ENCODE measurements around the gene NALF2. TPM values are rescaled to one million over a fixed set of nuclear protein-coding genes. Genes with fewer than 3 reads are reported as not detected.

The NALF2 gene
- total RNA-seq, 1 experiment from 2014 or later: 9.7 TPM

GRCh38 chrX:69539437-69539836 lies 35.3 kb downstream of the NALF2 start:
- H3K23me2 ChIP-seq (ENCODE audit: insufficient read length, low read depth, low read length, poor library complexity, severe bottlenecking): no peaks in the 10 kb centered on the region
- Mint-ChIP-seq H3K9me3 (peaks cover 68 to 73% of the 10 kb centered on the region in 2 experiments), H3K4me3 (no peak overlapping the region), H3K4me1 (peaks cover 10 to 11% of the 10 kb centered on the region in 2 experiments), H3K27me3 (ENCODE audit: low read depth) (peaks cover 4% of the 10 kb centered on the region), H3K36me3 (ENCODE audit: insufficient read depth in 1 of 3, low read depth in 3 of 3) (peaks cover 3 to 7% (median 4%) of the 10 kb centered on the region in 3 experiments; a peak in 6 of 7 replicates), H3K27ac (no peak overlapping the region)
- no peak overlapping the region for H2BK120ac ChIP-seq (ENCODE audit: low read depth, low read length, poor library complexity, severe bottlenecking)
- no peaks in the 10 kb centered on the region for H3K79me2 ChIP-seq (ENCODE audit: insufficient read depth, low read length)
- no peaks in the 10 kb centered on the region for H3K27me3 ChIP-seq (ENCODE audit: insufficient read depth, low read length)
- H2AK5ac ChIP-seq (ENCODE audit: insufficient read length, low read length): no peak overlapping the region
- no CpG with 5 or more reads among the region's 4 CpGs for WGBS (ENCODE audit: extremely low coverage, insufficient read length, low lambda C conversion rate)
- no peak overlapping the region for H3K9ac ChIP-seq (ENCODE audit: extremely low read depth, insufficient read length, low read length)
- no peak overlapping the region for H3K27ac ChIP-seq (ENCODE audit: insufficient read length, low read depth, low read length)
- no peak overlapping the region for H3T11ph ChIP-seq (ENCODE audit: low read length)
- H3K18ac ChIP-seq (ENCODE audit: insufficient read length, low read depth, low read length): no peak overlapping the region
- H3K9me3 ChIP-seq (ENCODE audit: control insufficient read depth, low read depth, low read length): peaks cover 53% of the 10 kb centered on the region
- H4K91ac ChIP-seq (ENCODE audit: insufficient read length, low read depth, low read length): no peak overlapping the region
- H3K79me1 ChIP-seq (ENCODE audit: insufficient read depth, low read depth, low read length, poor library complexity, severe bottlenecking): no peaks in the 10 kb centered on the region
- DNase-seq: no peak
- no peak overlapping the region for H3K4me2 ChIP-seq (ENCODE audit: insufficient read depth, insufficient read length, low read length)
- no peak overlapping the region for H2BK20ac ChIP-seq (ENCODE audit: low read depth, low read length, poor library complexity, severe bottlenecking)
- H2BK12ac ChIP-seq (ENCODE audit: insufficient read length, low read depth, low read length): no peak overlapping the region
- no peaks in the 10 kb centered on the region for H4K20me1 ChIP-seq (ENCODE audit: control insufficient read depth, insufficient read depth, insufficient read length)
- no peak overlapping the region for H3K56ac ChIP-seq (ENCODE audit: insufficient read length, low read depth, low read length)
- no peak overlapping the region for H3K4ac ChIP-seq (ENCODE audit: low read depth, low read length)
- H3K23ac ChIP-seq (ENCODE audit: insufficient read length, low read depth, low read length): no peak overlapping the region
- H4K8ac ChIP-seq (replicated peaks; ENCODE audit: insufficient read length, low read depth, low read length): no peak overlapping the region
- H3K4me1 ChIP-seq (ENCODE audit: insufficient read depth, low read length): no peaks in the 10 kb centered on the region
- no peak overlapping the region for H2AFZ ChIP-seq (ENCODE audit: low read length)
- no peak overlapping the region for H4K5ac ChIP-seq (ENCODE audit: insufficient read length, low read depth, low read length)
- H3K14ac ChIP-seq (ENCODE audit: insufficient read depth, low read length): no peak overlapping the region
- TF ChIP-seq, protein P1, sequence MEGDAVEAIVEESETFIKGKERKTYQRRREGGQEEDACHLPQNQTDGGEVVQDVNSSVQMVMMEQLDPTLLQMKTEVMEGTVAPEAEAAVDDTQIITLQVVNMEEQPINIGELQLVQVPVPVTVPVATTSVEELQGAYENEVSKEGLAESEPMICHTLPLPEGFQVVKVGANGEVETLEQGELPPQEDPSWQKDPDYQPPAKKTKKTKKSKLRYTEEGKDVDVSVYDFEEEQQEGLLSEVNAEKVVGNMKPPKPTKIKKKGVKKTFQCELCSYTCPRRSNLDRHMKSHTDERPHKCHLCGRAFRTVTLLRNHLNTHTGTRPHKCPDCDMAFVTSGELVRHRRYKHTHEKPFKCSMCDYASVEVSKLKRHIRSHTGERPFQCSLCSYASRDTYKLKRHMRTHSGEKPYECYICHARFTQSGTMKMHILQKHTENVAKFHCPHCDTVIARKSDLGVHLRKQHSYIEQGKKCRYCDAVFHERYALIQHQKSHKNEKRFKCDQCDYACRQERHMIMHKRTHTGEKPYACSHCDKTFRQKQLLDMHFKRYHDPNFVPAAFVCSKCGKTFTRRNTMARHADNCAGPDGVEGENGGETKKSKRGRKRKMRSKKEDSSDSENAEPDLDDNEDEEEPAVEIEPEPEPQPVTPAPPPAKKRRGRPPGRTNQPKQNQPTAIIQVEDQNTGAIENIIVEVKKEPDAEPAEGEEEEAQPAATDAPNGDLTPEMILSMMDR (conservative IDR thresholded peaks at IDR 0.05): no peak
- no peak overlapping the region for H2BK5ac ChIP-seq (ENCODE audit: insufficient read length, low read length)
- H2BK15ac ChIP-seq (ENCODE audit: low read depth, low read length): no peak overlapping the region

All from H9 (cell line).